Natural killer cell treated with Interleukin-12 subunit alpha and Interleukin-12 subunit beta and Interleukin-15 and Interleukin-18, amount 100 ng/mL, for 72 hours (primary cell): ENCODE results near the gene GPAT3. TPM values are rescaled to one million over a fixed set of nuclear protein-coding genes. Genes with fewer than 3 reads are reported as not detected.

Experiments
- ATAC-seq, 2 donors: fragments of 150-1000 bp; cut with Tn5 transposase in 1 of 2; sonication (Bioruptor Pico), chemical (Tn5 transposase) in 1 of 2; 2 replicates each; pipeline ENCODE4 v1.10.0; 2021
- DNase-seq: peaks from one replicate; pipeline ENCODE4 v3.0.0; 2022; ENCODE audit warnings: low spot score
- H3K27ac Mint-ChIP-seq, 2 donors: 1 replicate in 1 of 2; 2 replicates in 1 of 2; pipeline ENCODE4 v1.8.0; 2022; ENCODE audit warnings: mixed read lengths in 2 of 2, mild to moderate bottlenecking in 1 of 2, moderate library complexity in 1 of 2
- H3K27me3 Mint-ChIP-seq, 2 donors: 1 replicate in 1 of 2; 2 replicates in 1 of 2; pipeline ENCODE4 v1.8.0; 2022; ENCODE audit warnings: mixed read lengths in 2 of 2
- H3K36me3 Mint-ChIP-seq: one replicate; pipeline ENCODE4 v1.8.0; 2022; ENCODE audit warnings: mixed read lengths
- H3K4me1 Mint-ChIP-seq, 2 donors: 1 replicate in 1 of 2; 2 replicates in 1 of 2; pipeline ENCODE4 v1.8.0; 2022; ENCODE audit warnings: low read depth in 2 of 2, mixed read lengths in 2 of 2, mild to moderate bottlenecking in 1 of 2
- H3K4me3 Mint-ChIP-seq: one replicate; pipeline ENCODE4 v1.8.0; 2022; ENCODE audit warnings: mixed read lengths
- H3K9me3 Mint-ChIP-seq: 2 replicates; pipeline ENCODE4 v1.8.0; 2022; ENCODE audit warnings: mixed read lengths
- total RNA-seq, 2 donors: library from RNA; stranded (reverse); gene quantifications; one replicate each; pipeline ENCODE4 v1.2.3, GENCODE V29; 2022

Gene GPAT3
- total RNA-seq, 2 donors from 2014 or later, result 0.93 to 2.1 TPM

- Mint-ChIP-seq H3K27ac (no peak overlapping the region), H3K9me3 (no peaks in the 10 kb centered on the region), H3K27me3 (peaks cover 0 to 6% of the 10 kb centered on the region in 2 donors), H3K36me3 (no peaks in the 10 kb centered on the region), H3K4me1 (no peaks in the 10 kb centered on the region), H3K4me3 (no peak overlapping the region)
- DNase-seq (no peak), ATAC-seq (no peak)
Observed at GRCh38 chr4:83516042-83516772, 19.7 kb upstream of the GPAT3 start.

- H3K27ac Mint-ChIP-seq, result no peak overlapping the region
- ATAC-seq, result no peak
- no peaks in the 10 kb centered on the region for H3K36me3 Mint-ChIP-seq
- peaks cover 4 to 13% of the 10 kb centered on the region in 2 donors for H3K27me3 Mint-ChIP-seq
- H3K4me3 Mint-ChIP-seq, result no peak overlapping the region
- no peak for DNase-seq
- no peaks in the 10 kb centered on the region for H3K9me3 Mint-ChIP-seq
- H3K4me1 Mint-ChIP-seq, result no peaks in the 10 kb centered on the region
Observed at GRCh38 chr4:83522239-83522638, 13.7 kb upstream of the GPAT3 start.

- Mint-ChIP-seq H3K9me3 (no peaks in the 10 kb centered on the region), H3K27ac (no peak overlapping the region), H3K36me3 (no peaks in the 10 kb centered on the region), H3K4me1 (no peaks in the 10 kb centered on the region), H3K27me3 (peaks cover 6 to 15% of the 10 kb centered on the region in 2 donors), H3K4me3 (no peak overlapping the region)
- ATAC-seq, result no peak
- no peak for DNase-seq
Observed at GRCh38 chr4:83527671-83528070, 8.2 kb upstream of the GPAT3 start.

- Mint-ChIP-seq H3K36me3 (no peaks in the 10 kb centered on the region), H3K4me3 (peak overlapping the region; percentile 95), H3K4me1 (peaks cover 6 to 12% of the 10 kb centered on the region in 2 donors), H3K9me3 (no peaks in the 10 kb centered on the region), H3K27ac (no peak overlapping the region), H3K27me3 (peaks cover 30 to 43% of the 10 kb centered on the region in 2 donors)
- ATAC-seq (no peak), DNase-seq (no peak)
Observed at GRCh38 chr4:83536362-83537272, 709 bp downstream of the GPAT3 start.

- no peak overlapping the region for H3K27ac Mint-ChIP-seq
- no peaks in the 10 kb centered on the region for H3K36me3 Mint-ChIP-seq
- peaks cover 0 to 6% of the 10 kb centered on the region in 2 donors for H3K4me1 Mint-ChIP-seq
- H3K27me3 Mint-ChIP-seq, result peaks cover 7 to 15% of the 10 kb centered on the region in 2 donors
- DNase-seq (no peak), ATAC-seq (no peak)
- H3K9me3 Mint-ChIP-seq, result no peaks in the 10 kb centered on the region
- no peak overlapping the region for H3K4me3 Mint-ChIP-seq
Observed at GRCh38 chr4:83542225-83542624, 6.3 kb downstream of the GPAT3 start.

GRCh38 chr4:83546786-83547185, 10.9 kb downstream of the GPAT3 start:
- Mint-ChIP-seq H3K9me3 (no peaks in the 10 kb centered on the region), H3K4me1 (peaks cover 3 to 18% of the 10 kb centered on the region in 2 donors)

GRCh38 chr4:83548151-83548905, 12.4 kb downstream of the GPAT3 start:
- no peaks in the 10 kb centered on the region for H3K36me3 Mint-ChIP-seq
- no peak overlapping the region for H3K4me3 Mint-ChIP-seq
- peak overlapping the region in 1 of 2 donors; percentile 37 for H3K27ac Mint-ChIP-seq
- peak; percentile 86 to 92 for ATAC-seq
- H3K9me3 Mint-ChIP-seq, result no peaks in the 10 kb centered on the region
- H3K27me3 Mint-ChIP-seq, result peaks cover 0 to 2% of the 10 kb centered on the region in 2 donors
- peaks cover 6 to 31% of the 10 kb centered on the region in 2 donors for H3K4me1 Mint-ChIP-seq
- peak; percentile 68 for DNase-seq

More at GRCh38 chr4:83546786-83547185, 10.9 kb downstream of the GPAT3 start:
- Mint-ChIP-seq H3K36me3 (no peaks in the 10 kb centered on the region), H3K27ac (no peak overlapping the region), H3K27me3 (peaks cover 0 to 2% of the 10 kb centered on the region in 2 donors), H3K4me3 (no peak overlapping the region)
- no peak for DNase-seq
- peak; percentile 6 to 22 for ATAC-seq

- Mint-ChIP-seq H3K9me3 (no peaks in the 10 kb centered on the region), H3K4me3 (peak overlapping the region; percentile 12), H3K36me3 (no peaks in the 10 kb centered on the region), H3K4me1 (peaks cover 6 to 31% of the 10 kb centered on the region in 2 donors), H3K27ac (peak overlapping the region in 1 of 2 donors; percentile 63), H3K27me3 (peaks cover 0 to 5% of the 10 kb centered on the region in 2 donors)
- DNase-seq, result no peak
- ATAC-seq, result no peak
Observed at GRCh38 chr4:83552083-83552482, 16.2 kb downstream of the GPAT3 start.

GRCh38 chr4:83552924-83553323, 17.0 kb downstream of the GPAT3 start:
- peak overlapping the region; percentile 35 to 63 for H3K27ac Mint-ChIP-seq
- no peaks in the 10 kb centered on the region for H3K36me3 Mint-ChIP-seq
- peaks cover 6 to 27% of the 10 kb centered on the region in 2 donors for H3K4me1 Mint-ChIP-seq
- H3K9me3 Mint-ChIP-seq, result no peaks in the 10 kb centered on the region
- peaks cover 0 to 8% of the 10 kb centered on the region in 2 donors for H3K27me3 Mint-ChIP-seq
- ATAC-seq (peak; percentile 74 to 85), DNase-seq (no peak)
- peak overlapping the region; percentile 12 for H3K4me3 Mint-ChIP-seq

- ATAC-seq (no peak), DNase-seq (no peak)
- Mint-ChIP-seq H3K27me3 (peaks cover 0 to 9% of the 10 kb centered on the region in 2 donors), H3K27ac (no peak overlapping the region), H3K36me3 (no peaks in the 10 kb centered on the region), H3K9me3 (no peaks in the 10 kb centered on the region), H3K4me3 (no peak overlapping the region), H3K4me1 (peaks cover 8 to 27% of the 10 kb centered on the region in 2 donors)
Observed at GRCh38 chr4:83556006-83556707, 20.2 kb downstream of the GPAT3 start.

- H3K4me3 Mint-ChIP-seq, result no peak overlapping the region
- peaks cover 0 to 9% of the 10 kb centered on the region in 2 donors for H3K27me3 Mint-ChIP-seq
- peaks cover 8 to 27% of the 10 kb centered on the region in 2 donors for H3K4me1 Mint-ChIP-seq
- ATAC-seq (no peak), DNase-seq (no peak)
- no peaks in the 10 kb centered on the region for H3K36me3 Mint-ChIP-seq
- H3K9me3 Mint-ChIP-seq, result no peaks in the 10 kb centered on the region
- H3K27ac Mint-ChIP-seq, result no peak overlapping the region
Observed at GRCh38 chr4:83556816-83557215, 20.9 kb downstream of the GPAT3 start.

GRCh38 chr4:83558059-83558653, 22.2 kb downstream of the GPAT3 start:
- no peaks in the 10 kb centered on the region for H3K36me3 Mint-ChIP-seq
- H3K27ac Mint-ChIP-seq, result peak overlapping the region in 1 of 2 donors; percentile 13
- H3K4me1 Mint-ChIP-seq, result peaks cover 5 to 15% of the 10 kb centered on the region in 2 donors
- DNase-seq (no peak), ATAC-seq (no peak)
- H3K9me3 Mint-ChIP-seq, result no peaks in the 10 kb centered on the region
- H3K27me3 Mint-ChIP-seq, result peaks cover 0 to 11% of the 10 kb centered on the region in 2 donors
- H3K4me3 Mint-ChIP-seq, result peak overlapping the region; percentile 42
